Osteoblast (primary cell): Measurements from ENCODE around the gene EMD. TPM values are rescaled to one million over a fixed set of nuclear protein-coding genes. Genes with fewer than 3 reads are reported as not detected.
"Not testable (repeated sequence)": the region's sequence is repeated elsewhere in the genome, so short reads cannot be mapped to it uniquely, and the experiment has no call there.

Source experiments
- DNase-seq: peaks from one replicate; pipeline ENCODE4 v3.0.0; 2011; ENCODE audit warnings: low spot score, mixed read lengths; ENCODE audit not compliant: insufficient read length; ENCODE audit errors: missing footprints
- H2AFZ ChIP-seq: 2 replicates; pipeline ENCODE4 v1.6.0; 2011; ENCODE audit warnings: mild to moderate bottlenecking, low read length
- H3K27ac ChIP-seq: 2 replicates; pipeline ENCODE4 v1.5.1; 2011; ENCODE audit warnings: mild to moderate bottlenecking, low read depth, low read length, moderate library complexity
- H3K27me3 ChIP-seq: 2 replicates; pipeline ENCODE4 v1.6.0; 2012; ENCODE audit warnings: mild to moderate bottlenecking, control low read depth, inconsistent platforms, low read length, moderate library complexity; ENCODE audit not compliant: insufficient read depth
- H3K36me3 ChIP-seq: 2 replicates; pipeline ENCODE4 v1.5.1; 2011; ENCODE audit warnings: mild to moderate bottlenecking, low read length, control low read depth, moderate library complexity; ENCODE audit not compliant: insufficient read depth
- H3K4me1 ChIP-seq: 2 replicates; pipeline ENCODE4 v1.5.1; 2011; ENCODE audit warnings: mild to moderate bottlenecking, low read length, control low read depth, moderate library complexity; ENCODE audit not compliant: insufficient read depth
- H3K4me2 ChIP-seq: 2 replicates; pipeline ENCODE4 v1.6.0; 2011; ENCODE audit warnings: mild to moderate bottlenecking, low read length; ENCODE audit not compliant: insufficient read depth
- H3K4me3 ChIP-seq: fragments of 200-600 bp; sonication (generic); 3 replicates; pipeline ENCODE4 v1.5.1; 2012; ENCODE audit warnings: mild to moderate bottlenecking, low read length, inconsistent platforms; ENCODE audit not compliant: insufficient read depth
- H3K79me2 ChIP-seq: 2 replicates; pipeline ENCODE4 v1.6.0; 2012; ENCODE audit warnings: mild to moderate bottlenecking, low read length, control low read depth, inconsistent platforms; ENCODE audit not compliant: insufficient read depth
- H3K9me3 ChIP-seq: 2 replicates; pipeline ENCODE4 v1.5.1; 2011; ENCODE audit warnings: low read depth, low read length, control low read depth
- H4K20me1 ChIP-seq: 2 replicates; pipeline ENCODE4 v1.6.0; 2012; ENCODE audit warnings: mild to moderate bottlenecking, low read length, control low read depth; ENCODE audit not compliant: insufficient read depth
- CTCF ChIP-seq: IDR thresholded peaks from 2 replicates; pipeline ENCODE4 v1.5.1; 2011; ENCODE audit warnings: mild to moderate bottlenecking, low read depth, low read length, moderate library complexity; ENCODE audit errors: extremely low read depth
- total RNA-seq: library from RNA; depleted of rRNA; stranded (reverse); fragments of >200 nt; gene quantifications from 2 replicates; pipeline ENCODE4 v1.2.3, GENCODE V29; 2012

EMD gene
- total RNA-seq, 1 donor, result 29.7 TPM

- no peaks in the 10 kb centered on the region for H3K27me3 ChIP-seq
- peaks cover 9% of the 10 kb centered on the region for H3K4me1 ChIP-seq
- peak; percentile 78 for DNase-seq
- H3K79me2 ChIP-seq, result no peaks in the 10 kb centered on the region
- no peak overlapping the region for H2AFZ ChIP-seq
- H3K36me3 ChIP-seq, result no peaks in the 10 kb centered on the region
- H3K27ac ChIP-seq, result no peak overlapping the region
- no peaks in the 10 kb centered on the region for H3K9me3 ChIP-seq
- TF ChIP-seq CTCF, result no peak
- H3K4me3 ChIP-seq, result no peak overlapping the region
- no peaks in the 10 kb centered on the region for H4K20me1 ChIP-seq
- H3K4me2 ChIP-seq, result no peak overlapping the region
These were observed 44.6 kb upstream of the EMD start for GRCh38 chrX:154334496-154334895.

DNA sequence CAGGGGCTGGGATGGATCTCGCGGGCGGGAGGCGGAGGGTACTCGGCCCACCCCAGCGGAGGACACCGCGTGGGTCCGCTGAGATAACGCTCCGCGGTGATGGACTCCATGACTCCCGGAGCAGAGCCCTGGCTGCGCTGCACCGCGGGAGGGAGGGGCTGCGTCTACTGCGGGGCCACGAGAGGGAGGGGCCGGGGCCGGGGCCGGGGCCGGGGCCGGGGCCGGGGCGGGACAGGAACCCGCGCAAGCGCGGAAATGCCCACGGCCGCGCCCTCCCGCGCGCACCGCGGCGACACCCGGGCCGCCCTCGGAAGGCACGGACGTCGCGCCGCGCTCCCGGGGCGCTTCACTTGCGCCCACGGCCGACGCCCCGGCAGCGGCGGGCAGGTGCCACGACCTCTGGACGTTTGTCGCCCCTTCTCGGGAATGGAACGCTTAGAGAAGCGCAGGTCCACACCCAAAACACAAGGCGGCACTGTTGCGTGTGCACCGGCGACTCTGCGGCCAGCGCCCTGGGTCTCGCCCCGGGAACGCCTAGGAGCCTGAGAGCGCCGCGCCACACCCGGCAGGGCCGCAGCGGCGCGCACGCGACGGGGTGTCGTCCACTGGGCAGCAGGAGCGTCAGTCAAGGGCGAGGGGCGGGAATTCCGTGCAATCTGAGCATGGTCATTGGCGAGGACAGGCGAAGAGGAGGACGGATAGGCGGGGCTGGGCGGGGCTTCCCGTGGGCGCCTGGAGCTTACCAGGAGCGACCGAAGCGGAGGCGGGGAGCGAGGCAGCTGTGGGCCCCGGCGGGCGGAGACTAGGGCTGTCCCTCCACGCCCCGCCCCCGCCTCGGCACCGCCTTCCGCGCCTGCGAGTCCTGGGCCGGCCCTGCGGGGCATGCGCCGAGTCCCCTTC lies 37.4 kb upstream of the EMD start:
- not testable (repeated sequence) for H3K27me3 ChIP-seq, H4K20me1 ChIP-seq, H3K79me2 ChIP-seq, H2AFZ ChIP-seq, DNase-seq, H3K9me3 ChIP-seq, H3K36me3 ChIP-seq, H3K27ac ChIP-seq, H3K4me2 ChIP-seq, H3K4me3 ChIP-seq, H3K4me1 ChIP-seq

DNA sequence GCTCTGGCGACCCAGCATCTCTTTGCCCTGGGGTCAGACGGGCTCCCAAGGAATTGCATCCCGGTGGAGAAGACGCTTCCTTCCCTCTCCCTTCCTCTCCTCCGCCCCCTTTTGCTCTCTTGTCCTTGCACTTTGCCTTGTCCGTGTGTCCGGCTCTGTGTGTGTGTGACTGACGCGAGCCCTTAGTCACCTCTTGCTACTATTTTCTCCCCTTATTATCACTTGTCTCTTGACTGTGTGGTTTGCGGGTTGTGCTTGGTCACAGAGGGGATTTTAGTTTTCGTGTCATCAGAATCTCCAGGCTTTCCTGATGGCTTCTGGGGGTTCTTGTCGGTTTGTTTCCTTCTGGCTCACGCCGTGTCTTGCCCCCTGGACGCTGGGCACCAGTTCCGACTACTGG lies 36.0 kb upstream of the EMD start:
- not testable (repeated sequence) for H3K4me2 ChIP-seq, H3K27ac ChIP-seq, H4K20me1 ChIP-seq

DNA sequence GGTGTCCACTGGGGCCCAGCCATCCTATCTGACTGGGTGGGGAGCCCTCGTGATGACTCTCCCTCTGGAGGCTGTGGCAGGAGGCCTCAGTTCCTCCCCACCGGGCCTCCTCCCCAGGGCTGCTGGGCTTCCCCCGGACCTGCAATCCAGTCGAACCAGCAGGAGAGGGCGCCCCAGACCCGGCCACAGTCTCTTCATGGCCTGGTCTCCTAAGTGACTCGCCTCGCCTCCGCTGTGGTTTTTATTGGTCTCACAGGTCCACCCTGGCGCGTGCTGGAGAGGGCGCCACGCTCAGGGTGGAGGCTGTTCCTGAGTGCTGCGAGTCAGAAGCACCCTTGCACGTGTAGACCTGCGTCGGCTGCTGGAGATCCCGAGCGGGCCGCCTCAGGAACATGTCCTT lies 35.5 kb upstream of the EMD start:
- H3K27me3 ChIP-seq, H2AFZ ChIP-seq, H3K36me3 ChIP-seq, H3K27ac ChIP-seq, H3K4me1 ChIP-seq, H3K79me2 ChIP-seq, H3K4me3 ChIP-seq, H3K4me2 ChIP-seq, H4K20me1 ChIP-seq, H3K9me3 ChIP-seq, DNase-seq: not testable (repeated sequence)

More for the DNA sequence above, 36.0 kb upstream of the EMD start:
- not testable (repeated sequence) for H3K4me1 ChIP-seq, H3K79me2 ChIP-seq, H3K36me3 ChIP-seq, H2AFZ ChIP-seq, H3K27me3 ChIP-seq, H3K4me3 ChIP-seq, DNase-seq, H3K9me3 ChIP-seq

DNA sequence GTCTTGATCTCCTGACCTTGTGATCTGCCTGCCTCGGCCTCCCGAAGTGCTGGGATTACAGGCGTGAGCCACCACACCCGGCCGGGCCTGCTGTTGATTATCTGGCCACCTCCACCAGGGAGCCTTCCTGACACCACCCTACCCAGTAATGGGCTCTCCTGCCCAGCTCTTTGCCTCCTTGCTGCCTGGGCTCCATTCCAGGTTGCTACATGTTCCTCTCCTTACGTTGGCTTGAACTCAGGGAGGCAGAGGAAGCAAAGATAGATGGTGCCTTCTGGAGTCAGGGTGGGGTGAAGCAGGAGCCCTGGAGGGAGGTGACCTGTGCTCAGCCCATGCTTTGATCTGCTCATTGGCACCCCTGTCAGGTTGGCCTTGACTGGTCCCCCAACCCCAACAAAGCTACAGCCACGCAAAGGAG lies 31.0 kb upstream of the EMD start:
- DNase-seq, result peak; percentile 42
- Histone ChIP-seq H3K4me3 (no peak overlapping the region), H4K20me1 (peaks cover 30% of the 10 kb centered on the region), H3K27ac (no peak overlapping the region), H3K36me3 (peaks cover 41% of the 10 kb centered on the region), H2AFZ (no peak overlapping the region), H3K79me2 (no peaks in the 10 kb centered on the region), H3K9me3 (no peaks in the 10 kb centered on the region), H3K4me1 (no peaks in the 10 kb centered on the region), H3K4me2 (no peak overlapping the region), H3K27me3 (no peaks in the 10 kb centered on the region)
- no peak for TF ChIP-seq CTCF
